ENCODE results near the gene SLC8A1. TPM values are rescaled to one million over a fixed set of nuclear protein-coding genes. Genes with fewer than 3 reads are reported as not detected.

SLC8A1 gene
- polyA plus RNA-seq, 3 donors, result 16.9 to 18.2 (median 18.0) TPM

DNA sequence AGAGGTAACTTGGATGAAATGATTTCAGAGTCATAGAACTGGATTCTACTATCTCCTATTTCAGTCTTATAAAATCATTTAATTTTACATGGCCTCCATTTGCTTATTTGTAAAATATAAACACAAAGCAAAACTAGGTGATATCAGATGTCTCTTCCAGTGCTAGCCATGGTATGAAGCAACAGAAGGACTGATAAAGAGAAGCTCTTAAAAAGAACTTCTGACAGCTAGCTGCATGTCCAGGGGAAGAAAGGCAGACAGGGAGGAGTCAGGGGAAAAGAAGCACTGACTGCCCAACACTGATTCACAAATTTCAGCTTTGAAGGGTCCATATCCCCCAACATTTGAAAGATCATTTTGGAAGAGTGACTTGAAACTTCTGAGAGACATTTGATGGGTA, 6.4 kb downstream of the SLC8A1 start:
- no peak for DNase-seq
- Histone ChIP-seq H3K9ac (ENCODE audit: insufficient read depth, low read length, poor library complexity, severe bottlenecking) (no peak overlapping the region), H3K4me3 (replicated peaks in 1 of 3; ENCODE audit: low read depth in 2 of 3, low read length in 3 of 3) (peak overlapping the region in 1 of 3 experiments; percentile 19), H2AFZ (ENCODE audit: insufficient read depth, low read depth, low read length, poor library complexity, severe bottlenecking) (no peak overlapping the region), H3K27me3 (ENCODE audit: control insufficient read depth in 2 of 2, insufficient read depth in 2 of 2, low read length in 2 of 2) (no peaks in the 10 kb centered on the region), H4K20me1 (ENCODE audit: insufficient read depth, low read length) (peaks cover 80% of the 10 kb centered on the region), H3K36me3 (replicated peaks in 1 of 2; ENCODE audit: control insufficient read depth in 1 of 2, insufficient read depth in 2 of 2, low read length in 2 of 2) (peaks cover 14 to 19% of the 10 kb centered on the region in 2 donors), H3K27ac (ENCODE audit: low read depth in 1 of 2, low read length in 2 of 2) (peak overlapping the region in 1 of 2 donors; percentile 23), H3K4me1 (ENCODE audit: control insufficient read depth in 1 of 2, insufficient read depth in 2 of 2, low read length in 2 of 2) (peaks cover 55 to 69% of the 10 kb centered on the region in 2 donors), H3K79me2 (ENCODE audit: insufficient read depth, low read length) (peaks cover 98% of the 10 kb centered on the region), H3K9me3 (replicated peaks in 1 of 2; ENCODE audit: control insufficient read depth in 1 of 2, insufficient read depth in 1 of 2, low read length in 2 of 2) (no peaks in the 10 kb centered on the region), H3K4me2 (replicated peaks; ENCODE audit: extremely low read depth, low read length, poor library complexity, severe bottlenecking) (peak overlapping the region; percentile 42)
- H3K4me3 Mint-ChIP-seq, result no peak overlapping the region
- TF ChIP-seq, protein P1, sequence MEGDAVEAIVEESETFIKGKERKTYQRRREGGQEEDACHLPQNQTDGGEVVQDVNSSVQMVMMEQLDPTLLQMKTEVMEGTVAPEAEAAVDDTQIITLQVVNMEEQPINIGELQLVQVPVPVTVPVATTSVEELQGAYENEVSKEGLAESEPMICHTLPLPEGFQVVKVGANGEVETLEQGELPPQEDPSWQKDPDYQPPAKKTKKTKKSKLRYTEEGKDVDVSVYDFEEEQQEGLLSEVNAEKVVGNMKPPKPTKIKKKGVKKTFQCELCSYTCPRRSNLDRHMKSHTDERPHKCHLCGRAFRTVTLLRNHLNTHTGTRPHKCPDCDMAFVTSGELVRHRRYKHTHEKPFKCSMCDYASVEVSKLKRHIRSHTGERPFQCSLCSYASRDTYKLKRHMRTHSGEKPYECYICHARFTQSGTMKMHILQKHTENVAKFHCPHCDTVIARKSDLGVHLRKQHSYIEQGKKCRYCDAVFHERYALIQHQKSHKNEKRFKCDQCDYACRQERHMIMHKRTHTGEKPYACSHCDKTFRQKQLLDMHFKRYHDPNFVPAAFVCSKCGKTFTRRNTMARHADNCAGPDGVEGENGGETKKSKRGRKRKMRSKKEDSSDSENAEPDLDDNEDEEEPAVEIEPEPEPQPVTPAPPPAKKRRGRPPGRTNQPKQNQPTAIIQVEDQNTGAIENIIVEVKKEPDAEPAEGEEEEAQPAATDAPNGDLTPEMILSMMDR (IDR thresholded peaks at IDR 0.05), result no peak
- H3K27ac Mint-ChIP-seq, result peak overlapping the region; percentile 47 to 87 (median 78)
- intact Hi-C loops (cut with micrococcal nuclease), result loop anchor here (5.0 to 10.0 kb wide), 2 partner anchors 51 to 112 kb away; no protein-coding TSS in a partner anchor
- peaks cover 28 to 41% of the 10 kb centered on the region in 2 donors for H3K36me3 Mint-ChIP-seq
- H3K9me3 Mint-ChIP-seq, result no peaks in the 10 kb centered on the region
- peaks cover 0 to 2% (median 0%) of the 10 kb centered on the region in 3 donors for H3K27me3 Mint-ChIP-seq (ENCODE audit: low read depth in 3 of 3)
- H3K4me1 Mint-ChIP-seq, result peaks cover 72% of the 10 kb centered on the region

DNA sequence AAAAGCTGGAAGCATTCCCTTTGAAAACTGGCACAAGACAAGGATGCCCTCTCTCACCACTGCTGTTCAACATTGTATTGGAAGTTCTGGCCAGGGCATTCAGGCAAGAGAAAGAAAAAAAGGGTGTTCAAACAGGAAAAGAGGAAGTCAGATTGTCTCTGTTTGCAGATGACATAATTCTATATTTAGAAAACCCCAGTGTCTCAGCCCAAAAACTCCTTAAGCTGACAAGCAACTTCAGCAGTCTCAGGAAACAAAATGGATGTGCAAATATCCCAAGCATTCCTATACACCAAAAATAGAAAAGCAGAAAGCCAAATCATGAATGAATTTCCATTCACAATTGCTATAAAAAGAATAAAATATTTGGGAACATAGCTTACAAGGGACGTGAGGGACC, 11.1 kb downstream of the SLC8A1 start:
- H3K4me1 ChIP-seq (ENCODE audit: control insufficient read depth in 1 of 2, insufficient read depth in 2 of 2, low read length in 2 of 2), result peaks cover 35 to 38% of the 10 kb centered on the region in 2 donors
- peak overlapping the region; percentile 43 for H3K4me2 ChIP-seq (replicated peaks; ENCODE audit: extremely low read depth, low read length, poor library complexity, severe bottlenecking)
- TF ChIP-seq, protein P1 (IDR thresholded peaks at IDR 0.05), result no peak
- H2AFZ ChIP-seq (ENCODE audit: insufficient read depth, low read depth, low read length, poor library complexity, severe bottlenecking), result peak overlapping the region; percentile 23
- no peak overlapping the region for H3K9ac ChIP-seq (ENCODE audit: insufficient read depth, low read length, poor library complexity, severe bottlenecking)
- Mint-ChIP-seq H3K27me3 (ENCODE audit: low read depth in 3 of 3) (no peaks in the 10 kb centered on the region), H3K27ac (peak overlapping the region; percentile 76 to 89 (median 79)), H3K4me3 (peak overlapping the region in 1 of 2 donors; percentile 43), H3K4me1 (peaks cover 57% of the 10 kb centered on the region), H3K9me3 (peaks cover 0 to 2% (median 0%) of the 10 kb centered on the region in 7 donors), H3K36me3 (peaks cover 25 to 41% of the 10 kb centered on the region in 2 donors)
- peaks cover 86% of the 10 kb centered on the region for H4K20me1 ChIP-seq (ENCODE audit: insufficient read depth, low read length)
- H3K27me3 ChIP-seq (ENCODE audit: control insufficient read depth in 2 of 2, insufficient read depth in 2 of 2, low read length in 2 of 2), result no peaks in the 10 kb centered on the region
- H3K79me2 ChIP-seq (ENCODE audit: insufficient read depth, low read length), result peaks cover 98% of the 10 kb centered on the region
- H3K4me3 ChIP-seq (replicated peaks in 1 of 3; ENCODE audit: low read depth in 2 of 3, low read length in 3 of 3), result peak overlapping the region in 1 of 3 experiments; percentile 33
- peaks cover 14 to 23% of the 10 kb centered on the region in 2 donors for H3K36me3 ChIP-seq (replicated peaks in 1 of 2; ENCODE audit: control insufficient read depth in 1 of 2, insufficient read depth in 2 of 2, low read length in 2 of 2)
- WGBS (ENCODE audit: insufficient coverage), result no CpG with 5 or more reads among the region's 1 CpG
- peak overlapping the region in 1 of 2 donors; percentile 52 for H3K27ac ChIP-seq (ENCODE audit: low read depth in 1 of 2, low read length in 2 of 2)
- intact Hi-C loops (cut with micrococcal nuclease), result loop anchor here in 1 of 2 donors (10.0 kb wide), 1 partner anchor 46 kb away; no protein-coding TSS in a partner anchor
- DNase-seq, result peak; percentile 37 to 76 (median 58)
- no peaks in the 10 kb centered on the region for H3K9me3 ChIP-seq (replicated peaks in 1 of 2; ENCODE audit: control insufficient read depth in 1 of 2, insufficient read depth in 1 of 2, low read length in 2 of 2)

Measured in CD14-positive monocyte (primary cell).